GM12878 (cell line): ENCODE data around the gene DAPK2. TPM values are rescaled to one million over a fixed set of nuclear protein-coding genes. Genes with fewer than 3 reads are reported as not detected.

Experiments used
- ATAC-seq: fragments of 200-7000 bp; cut with Tn5 transposase; 3 replicates; pipeline ENCODE4 v1.9.1; 2020; ENCODE audit warnings: mild to moderate bottlenecking, moderate library complexity
- BruUV-seq: library from RNA; stranded (reverse); fragments of 400-500 nt; replicated peaks from 2 replicates; lab custom pipeline; 2021; lab: Mats Ljungman, UMichigan
- CTCF ChIA-PET: fragments of 300-600 bp; sonication (Branson Sonifier 250); formaldehyde crosslinking; extraction: SDS; loops from one replicate; lab custom pipeline; 2021; ENCODE audit warnings: inconsistent platforms; lab: Yijun Ruan, JAX
- POLR2A ChIA-PET: fragments of 350-600 bp; formaldehyde crosslinking; extraction: SDS; loops from one replicate; lab custom pipeline; 2021; ENCODE audit warnings: inconsistent platforms; lab: Charles Lee
- RAD21 ChIA-PET: fragments of 300-600 bp; sonication (Branson Sonifier 250); formaldehyde crosslinking; loops from one replicate; lab custom pipeline; 2023; ENCODE audit warnings: antibody characterized with exemption; ENCODE audit not compliant: unreplicated experiment; lab: Charles Lee
- SMC1A ChIA-PET: fragments of 300-600 bp; sonication (Branson Sonifier 250); formaldehyde crosslinking; loops from one replicate; lab custom pipeline; 2023; ENCODE audit not compliant: unreplicated experiment, uncharacterized antibody; lab: Charles Lee
- DNase-seq: peaks from one replicate; pipeline ENCODE4 v3.0.0-alpha.2; 2011; ENCODE audit warnings: low read depth, low spot score
- FAIRE-seq: peaks from 3 replicates; lab custom pipeline; 2011; peaks lifted over from hg19 to GRCh38; lab: Jason Lieb, UNC
- H2AFZ ChIP-seq: 2 replicates; pipeline ENCODE4 v1.6.0; 2011; ENCODE audit warnings: low read depth, low read length, control low read depth; ENCODE audit not compliant: control insufficient read depth
- H3K27ac ChIP-seq: 2 replicates; pipeline ENCODE4 v1.5.1; 2011; ENCODE audit warnings: control low read depth; ENCODE audit not compliant: control insufficient read depth, insufficient read depth
- H3K27me3 ChIP-seq, 2 experiments: replicated peaks in 1 of 2; 2 replicates each; pipeline versions ENCODE4 v1.6.0 to v1.6.1; 2011; ENCODE audit warnings: low read length in 1 of 2; ENCODE audit not compliant: control insufficient read depth in 2 of 2, insufficient read depth in 2 of 2
- H3K36me3 ChIP-seq, 2 experiments: 2 replicates each; pipeline ENCODE4 v1.5.1; 2011; ENCODE audit warnings: low read length in 1 of 2; ENCODE audit not compliant: control insufficient read depth in 2 of 2, insufficient read depth in 2 of 2
- H3K4me1 ChIP-seq: 2 replicates; pipeline ENCODE4 v1.6.1; 2011; ENCODE audit warnings: mild to moderate bottlenecking, low read length, moderate library complexity, mixed read lengths; ENCODE audit not compliant: control insufficient read depth, insufficient read depth
- H3K4me2 ChIP-seq: 2 replicates; pipeline ENCODE4 v1.6.0; 2011; ENCODE audit warnings: control low read depth; ENCODE audit not compliant: control insufficient read depth, insufficient read depth
- H3K4me3 ChIP-seq: fragments of 200-600 bp; sonication (generic); 2 replicates; pipeline ENCODE4 v1.5.1; 2016
- H3K79me2 ChIP-seq: 2 replicates; pipeline ENCODE4 v1.6.0; 2011; ENCODE audit warnings: low read length; ENCODE audit not compliant: control insufficient read depth, insufficient read depth
- H3K9ac ChIP-seq: 2 replicates; pipeline ENCODE4 v1.8.0; 2011; ENCODE audit warnings: low read length, control low read depth, mixed read lengths; ENCODE audit not compliant: control insufficient read depth, insufficient read depth
- H3K9me3 ChIP-seq: replicated peaks from 3 replicates; pipeline ENCODE4 v1.5.1; 2011; ENCODE audit warnings: mild to moderate bottlenecking, low read length; ENCODE audit not compliant: control insufficient read depth, insufficient read depth
- H4K20me1 ChIP-seq: 2 replicates; pipeline ENCODE4 v1.6.0; 2011; ENCODE audit not compliant: control insufficient read depth, insufficient read depth
- CHD2 ChIP-seq: IDR thresholded peaks from 2 replicates; pipeline ENCODE4 v1.6.1; 2011; ENCODE audit warnings: low read depth, low read length, improper control_type of control experiment, borderline replicate concordance
- CHD4 ChIP-seq: fragments of 200-600 bp; sonication (generic); IDR thresholded peaks from 2 replicates; pipeline ENCODE4 v1.6.1; 2016; ENCODE audit warnings: mild to moderate bottlenecking
- E4F1 ChIP-seq: fragments of 450-650 bp; IDR thresholded peaks from 2 replicates; pipeline ENCODE4 v1.6.1; 2018; ENCODE audit warnings: borderline replicate concordance, mild to moderate bottlenecking; ENCODE audit not compliant: partially characterized antibody
- RCOR1 ChIP-seq: conservative IDR thresholded peaks from 2 replicates; pipeline ENCODE4 v1.6.1; 2012; ENCODE audit warnings: low read depth, low read length, improper control_type of control experiment
- REST ChIP-seq: IDR thresholded peaks from 2 replicates; pipeline ENCODE4 v1.6.1; 2012; ENCODE audit warnings: mild to moderate bottlenecking, low read depth, low read length
- SMARCA5 ChIP-seq: fragments of 450-650 bp; IDR thresholded peaks from 2 replicates; pipeline ENCODE4 v1.6.1; 2017; ENCODE audit warnings: mild to moderate bottlenecking
- YY1 ChIP-seq: IDR thresholded peaks from 2 replicates; pipeline ENCODE4 v1.6.1; 2011; ENCODE audit warnings: low read depth, mild to moderate bottlenecking, low read length
- WGBS: methylation state at CpG from one replicate; pipeline ENCODE4 v1.1.6; 2016; ENCODE audit warnings: low lambda C conversion rate; ENCODE audit not compliant: insufficient replicate concordance, insufficient coverage; ENCODE audit errors: missing lambda C conversion rate; 5-methylcytosine and 5-hydroxymethylcytosine counted together
- in situ Hi-C: fragments of 300-500 bp; cut with MboI; formaldehyde crosslinking; loops from 9 replicates; pipeline ENCODE4 v1.14.3; 2018; ENCODE audit warnings: mixed read lengths
- intact Hi-C: fragments of 100-400 bp; cut with micrococcal nuclease; formaldehyde crosslinking; loops from one replicate; pipeline ENCODE4 v1.14.2; 2022; ENCODE audit not compliant: unreplicated experiment
- polyA plus RNA-seq, 11 experiments: library from polyadenylated mRNA; depleted of rRNA in 4 of 11; unstranded in 6 of 11; stranded (reverse) in 5 of 11; fragments of >200 nt; fragmentation: Nextera tagmentation in 4 of 11; fragmentation: Illumina TruSeq in 1 of 11; extraction: Ambion mirVana in 4 of 11; extraction: Trizol in 1 of 11; gene quantifications; 1 replicate in 1 of 11; 2 replicates in 10 of 11; pipeline versions ENCODE4 v1.2.1 to v1.2.3, GENCODE V29; 2011 to 2016; ENCODE audit warnings: inconsistent platforms in 2 of 11, missing spikeins in 2 of 11, low read depth in 1 of 11
- total RNA-seq, 4 experiments: library from RNA; depleted of rRNA in 3 of 4; stranded (reverse); fragments of >200 nt in 3 of 4; fragmentation: Illumina TruSeq in 1 of 4; extraction: Trizol in 1 of 4; gene quantifications; 2 replicates each; pipeline versions ENCODE4 v1.2.1 to v1.2.3, GENCODE V29; 2013 to 2021

Gene DAPK2
- total and polyA plus RNA-seq, 10 of the 15 experiments (the other 5 are each of a cell fraction or from before 2014, with no cell fraction given), result 0.69 to 8.4 (median 4.1) TPM

GRCh38 chr15:63982381-63982854, 63.9 kb downstream of the DAPK2 start:
- H3K4me2 ChIP-seq, result no peak overlapping the region
- H3K27ac ChIP-seq, result 0 out of 2 replicates have a peak overlapping the region, but pooled peaks have one; percentile 7
- peak; percentile 11 for ATAC-seq
- no peak for DNase-seq
- BruUV-seq, result no TSS peak
- no peaks in the 10 kb centered on the region for H3K9me3 ChIP-seq
- RAD21 ChIA-PET, result interaction anchor here (0.6 to 11.2 kb wide), 20 partner anchors 10 to 230 kb away, joined by 3 to 104 read pairs (median 6); partner anchors contain the start of gene DAPK2
- TF ChIP-seq CHD2, result no peak
- peak; percentile 66; the same call in 1 of the 2 replicates for TF ChIP-seq SMARCA5
- TF ChIP-seq, all 136 proteins: peak for 1
- intact Hi-C loops, result loop anchor here (2.0 to 5.0 kb wide), 2 partner anchors 38 to 170 kb away; no protein-coding TSS in a partner anchor
- Histone ChIP-seq H4K20me1 (no peaks in the 10 kb centered on the region), H3K27me3 (no peaks in the 10 kb centered on the region), H3K4me1 (peaks cover 40% of the 10 kb centered on the region), H2AFZ (no peak overlapping the region), H3K4me3 (no peak overlapping the region), H3K9ac (no peak overlapping the region), H3K79me2 (peaks cover 2% of the 10 kb centered on the region), H3K36me3 (peaks cover 0 to 1% of the 10 kb centered on the region in 2 experiments; a peak in 1 of 4 replicates)
- ChIA-PET POLR2A (interaction anchor here (0.7 to 4.2 kb wide), 5 partner anchors 12 to 373 kb away, joined by 3 to 22 read pairs (median 6); no protein-coding TSS in a partner anchor), SMC1A (interaction anchor here (1.0 to 7.0 kb wide), 25 partner anchors 8 to 372 kb away, joined by 3 to 70 read pairs (median 6); partner anchors contain the start of gene DAPK2), CTCF (interaction anchor here (0.9 to 9.1 kb wide), 26 partner anchors 9 to 372 kb away, joined by 3 to 93 read pairs (median 5); partner anchors contain the start of gene DAPK2)
- FAIRE-seq, result no peak
- 93% methylated on average over 7 of the region's 7 CpGs for WGBS
- in situ Hi-C loops, result no loop called here

- Histone ChIP-seq H3K9me3 (no peaks in the 10 kb centered on the region), H3K79me2 (peaks cover 2% of the 10 kb centered on the region), H3K4me2 (no peak overlapping the region), H3K9ac (no peak overlapping the region), H3K36me3 (peaks cover 0 to 4% of the 10 kb centered on the region in 2 experiments; a peak in 2 of 4 replicates), H2AFZ (no peak overlapping the region), H3K27me3 (no peaks in the 10 kb centered on the region), H3K4me3 (no peak overlapping the region), H3K4me1 (peaks cover 33% of the 10 kb centered on the region), H3K27ac (no peak overlapping the region), H4K20me1 (no peaks in the 10 kb centered on the region)
- CTCF ChIA-PET, result interaction anchor here (0.7 to 9.1 kb wide), 16 partner anchors 8 to 232 kb away, joined by 3 to 93 read pairs (median 8); partner anchors contain the start of gene DAPK2
- SMC1A ChIA-PET, result interaction anchor here (0.5 to 7.0 kb wide), 14 partner anchors 9 to 461 kb away, joined by 3 to 70 read pairs (median 8); no protein-coding TSS in a partner anchor
- FAIRE-seq, result no peak
- RAD21 ChIA-PET, result interaction anchor here (0.6 to 11.2 kb wide), 13 partner anchors 10 to 352 kb away, joined by 3 to 104 read pairs (median 5); partner anchors contain the start of gene DAPK2
- BruUV-seq, result no TSS peak
- ATAC-seq, result no peak
- 81% methylated on average over 12 of the region's 13 CpGs for WGBS
- POLR2A ChIA-PET, result interaction anchor here (0.6 to 4.2 kb wide), 4 partner anchors 10 to 149 kb away, joined by 3 to 22 read pairs (median 4); no protein-coding TSS in a partner anchor
- DNase-seq, result no peak
- in situ Hi-C loops (no loop called here), intact Hi-C loops (loop anchor here (2.0 to 5.0 kb wide), 2 partner anchors 37 to 169 kb away; no protein-coding TSS in a partner anchor)
- TF ChIP-seq RCOR1 (no peak), REST (no peak), E4F1 (no peak), CHD4 (no peak), YY1 (no peak)
Observed at GRCh38 chr15:63981596-63982320, 64.5 kb downstream of the DAPK2 start.
